ENCODE measurements around the gene ANKS1B. TPM values are rescaled to one million over a fixed set of nuclear protein-coding genes. Genes with fewer than 3 reads are reported as not detected.

The ANKS1B gene
- total RNA-seq, 1 experiment from 2014 or later: 18.8 TPM

- Mint-ChIP-seq H3K9me3 (ENCODE audit: unreplicated experiment) (no peaks in the 10 kb centered on the region), H3K36me3 (ENCODE audit: insufficient read depth, unreplicated experiment) (peaks cover 5% of the 10 kb centered on the region), H3K27me3 (ENCODE audit: insufficient read depth, unreplicated experiment) (no peaks in the 10 kb centered on the region), H3K4me3 (ENCODE audit: unreplicated experiment) (no peak overlapping the region), H3K4me1 (ENCODE audit: insufficient read depth, unreplicated experiment) (no peaks in the 10 kb centered on the region), H3K27ac (ENCODE audit: low read depth, unreplicated experiment) (no peak overlapping the region)
- BruUV-seq (replicated peaks): no TSS peak
- ChIA-PET CTCF (interaction anchor here (0.5 to 4.1 kb wide), 12 partner anchors 10 to 1627 kb away, joined by 3 to 69 read pairs (median 4); no protein-coding TSS in a partner anchor), POLR2A (no interaction called here)
- intact Hi-C loops (cut with micrococcal nuclease): no loop called here
- TF ChIP-seq CTCF (IDR thresholded peaks at IDR 0.05; ENCODE audit: unreplicated experiment): no peak
- DNase-seq (ENCODE audit: unreplicated experiment): no peak
These were observed 215.2 kb downstream of the ANKS1B start for GRCh38 chr12:99769396-99769980.

GRCh38 chr12:99768758-99769157 lies 216.0 kb downstream of the ANKS1B start:
- Mint-ChIP-seq H3K4me3 (ENCODE audit: unreplicated experiment) (no peak overlapping the region), H3K4me1 (ENCODE audit: insufficient read depth, unreplicated experiment) (no peaks in the 10 kb centered on the region), H3K27ac (ENCODE audit: low read depth, unreplicated experiment) (no peak overlapping the region), H3K36me3 (ENCODE audit: insufficient read depth, unreplicated experiment) (peaks cover 5% of the 10 kb centered on the region), H3K27me3 (ENCODE audit: insufficient read depth, unreplicated experiment) (no peaks in the 10 kb centered on the region), H3K9me3 (ENCODE audit: unreplicated experiment) (no peaks in the 10 kb centered on the region)
- BruUV-seq (replicated peaks): no TSS peak
- intact Hi-C loops (cut with micrococcal nuclease): no loop called here
- CTCF ChIA-PET: interaction anchor here (0.5 to 4.1 kb wide), 10 partner anchors 10 to 1628 kb away, joined by 3 to 69 read pairs (median 4); no protein-coding TSS in a partner anchor
- POLR2A ChIA-PET: no interaction called here
- no peak for DNase-seq (ENCODE audit: unreplicated experiment)
- no peak for TF ChIP-seq CTCF (IDR thresholded peaks at IDR 0.05; ENCODE audit: unreplicated experiment)

- no TSS peak for BruUV-seq (replicated peaks)
- Mint-ChIP-seq H3K27ac (ENCODE audit: low read depth, unreplicated experiment) (no peak overlapping the region), H3K4me3 (ENCODE audit: unreplicated experiment) (no peak overlapping the region), H3K36me3 (ENCODE audit: insufficient read depth, unreplicated experiment) (peaks cover 2% of the 10 kb centered on the region), H3K4me1 (ENCODE audit: insufficient read depth, unreplicated experiment) (no peaks in the 10 kb centered on the region), H3K27me3 (ENCODE audit: insufficient read depth, unreplicated experiment) (no peaks in the 10 kb centered on the region), H3K9me3 (ENCODE audit: unreplicated experiment) (no peaks in the 10 kb centered on the region)
- POLR2A ChIA-PET: interaction anchor here (0.9 kb wide), 1 partner anchor 381 kb away, joined by 4 read pairs; no protein-coding TSS in a partner anchor
- intact Hi-C loops (cut with micrococcal nuclease): loop anchor here (1.0 kb wide), 2 partner anchors 381 to 725 kb away; no protein-coding TSS in a partner anchor
- CTCF ChIA-PET: interaction anchor here (0.7 to 4.1 kb wide), 21 partner anchors 8 to 733 kb away, joined by 3 to 69 read pairs (median 4); no protein-coding TSS in a partner anchor
- TF ChIP-seq CTCF (IDR thresholded peaks at IDR 0.05; ENCODE audit: unreplicated experiment): peak; percentile 52
- DNase-seq (ENCODE audit: unreplicated experiment): peak; percentile 35
These were observed 216.9 kb downstream of the ANKS1B start for GRCh38 chr12:99767809-99768208.

- CTCF ChIA-PET: interaction anchor here (0.5 to 4.1 kb wide), 6 partner anchors 20 to 723 kb away, joined by 3 to 69 read pairs (median 4); no protein-coding TSS in a partner anchor
- no peak overlapping the region for H3K4me3 Mint-ChIP-seq (ENCODE audit: unreplicated experiment)
- no peaks in the 10 kb centered on the region for H3K27me3 Mint-ChIP-seq (ENCODE audit: insufficient read depth, unreplicated experiment)
- no peak for TF ChIP-seq CTCF (IDR thresholded peaks at IDR 0.05; ENCODE audit: unreplicated experiment)
- DNase-seq (ENCODE audit: unreplicated experiment): no peak
- BruUV-seq (replicated peaks): no TSS peak
- POLR2A ChIA-PET: no interaction called here
- no peaks in the 10 kb centered on the region for H3K9me3 Mint-ChIP-seq (ENCODE audit: unreplicated experiment)
- H3K36me3 Mint-ChIP-seq (ENCODE audit: insufficient read depth, unreplicated experiment): no peaks in the 10 kb centered on the region
- H3K4me1 Mint-ChIP-seq (ENCODE audit: insufficient read depth, unreplicated experiment): peaks cover 5% of the 10 kb centered on the region
- no peak overlapping the region for H3K27ac Mint-ChIP-seq (ENCODE audit: low read depth, unreplicated experiment)
- intact Hi-C loops (cut with micrococcal nuclease): no loop called here
These were observed 218.3 kb downstream of the ANKS1B start for GRCh38 chr12:99766408-99766807.

All from MCF 10A (cell line).